SK-N-SH (cell line): ENCODE measurements around the gene ACO1. TPM values are rescaled to one million over a fixed set of nuclear protein-coding genes. Genes with fewer than 3 reads are reported as not detected.

Experiments used
- CTCF ChIA-PET: fragments of 300-600, 350-600 bp; formaldehyde crosslinking; extraction: SDS; loops from one replicate; lab custom pipeline; 2021; lab: Yijun Ruan, JAX
- POLR2A ChIA-PET: fragments of 350-600 bp; sonication (Branson Sonifier 250); formaldehyde crosslinking; extraction: SDS; loops from one replicate; lab custom pipeline; 2020; ENCODE audit warnings: antibody characterized with exemption, inconsistent platforms; lab: Yijun Ruan, JAX
- DNase-seq: peaks from one replicate; pipeline ENCODE4 v3.0.0; 2012
- H2AFZ ChIP-seq: fragments of 200-600 bp; sonication (generic); 2 replicates; pipeline ENCODE4 v1.8.1; 2016; ENCODE audit warnings: antibody characterized with exemption, mild to moderate bottlenecking, low read depth
- H3F3A ChIP-seq: fragments of 200-600 bp; sonication (generic); replicated peaks from 2 replicates; pipeline ENCODE3; 2016; ENCODE audit warnings: antibody characterized with exemption, mild to moderate bottlenecking; ENCODE audit not compliant: insufficient read depth
- H3K27ac ChIP-seq, 2 experiments: fragments of 200-500 bp in 1 of 2; fragments of 200-600 bp in 1 of 2; sonication (Bioruptor generic) in 1 of 2; sonication (generic), shearing (Covaris generic) in 1 of 2; 2 replicates each; pipeline versions ENCODE4 v1.5.1 to v1.6.1; 2014 to 2016; ENCODE audit warnings: low read depth in 2 of 2, inconsistent platforms in 1 of 2, low read length in 1 of 2, mild to moderate bottlenecking in 1 of 2, mixed read lengths in 1 of 2
- H3K27me3 ChIP-seq: fragments of 200-600 bp; sonication (generic), shearing (Covaris generic); 2 replicates; pipeline ENCODE4 v1.6.1; 2016; ENCODE audit warnings: mixed run types; ENCODE audit not compliant: insufficient read depth
- H3K36me3 ChIP-seq, 2 experiments: fragments of 200-500 bp in 1 of 2; fragments of 200-600 bp in 1 of 2; sonication (Bioruptor generic) in 1 of 2; sonication (generic) in 1 of 2; replicated peaks in 1 of 2; 2 replicates each; pipeline versions ENCODE3 to v1.5.1; 2014 to 2016; ENCODE audit warnings: low read length in 1 of 2, mild to moderate bottlenecking in 1 of 2; ENCODE audit not compliant: insufficient read depth in 2 of 2, control insufficient read depth in 1 of 2
- H3K4me1 ChIP-seq, 2 experiments: fragments of 200-500 bp in 1 of 2; fragments of 200-600 bp in 1 of 2; sonication (Bioruptor generic) in 1 of 2; sonication (generic), shearing (Covaris generic) in 1 of 2; 2 replicates each; pipeline versions ENCODE4 v1.5.1 to v1.6.1; 2014 to 2016; ENCODE audit warnings: low read depth in 1 of 2, low read length in 1 of 2, mixed run types in 1 of 2; ENCODE audit not compliant: insufficient read depth in 2 of 2, control insufficient read depth in 1 of 2
- H3K4me2 ChIP-seq: fragments of 200-600 bp; sonication (generic), shearing (Covaris generic); 2 replicates; pipeline ENCODE4 v1.6.1; 2017; ENCODE audit warnings: mixed run types
- H3K4me3 ChIP-seq, 2 experiments: fragments of 200-500 bp in 1 of 2; fragments of 200-600 bp in 1 of 2; sonication (Bioruptor generic) in 1 of 2; sonication (generic), shearing (Covaris generic) in 1 of 2; 2 replicates each; pipeline versions ENCODE4 v1.5.1 to v1.8.1; 2014 to 2016; ENCODE audit warnings: low read depth in 2 of 2, inconsistent platforms in 1 of 2, low read length in 1 of 2, mild to moderate bottlenecking in 1 of 2, mixed read lengths in 1 of 2, moderate library complexity in 1 of 2
- H3K79me2 ChIP-seq: fragments of 200-600 bp; sonication (generic); 2 replicates; pipeline ENCODE4 v1.8.1; 2017; ENCODE audit warnings: mild to moderate bottlenecking; ENCODE audit not compliant: insufficient read depth
- H3K9ac ChIP-seq: fragments of 200-600 bp; sonication (generic); 2 replicates; pipeline ENCODE4 v1.6.1; 2017; ENCODE audit warnings: mixed run types
- H3K9me2 ChIP-seq: fragments of 200-600 bp; sonication (generic); 2 replicates; pipeline ENCODE4 v1.6.1; 2017; ENCODE audit warnings: mixed run types
- H3K9me3 ChIP-seq: fragments of 200-600 bp; sonication (generic); 2 replicates; pipeline ENCODE4 v1.6.1; 2017; ENCODE audit warnings: mixed run types, mild to moderate bottlenecking, moderate library complexity
- H4K20me1 ChIP-seq: fragments of 200-600 bp; sonication (generic); 2 replicates; pipeline ENCODE4 v1.6.1; 2017; ENCODE audit warnings: mild to moderate bottlenecking, mixed run types; ENCODE audit not compliant: insufficient read depth
- CHD2 ChIP-seq: fragments of 150-350 bp; IDR thresholded peaks from 2 replicates; pipeline ENCODE4 v1.6.1; 2018; ENCODE audit warnings: low read length; ENCODE audit not compliant: partially characterized antibody
- EP300 ChIP-seq, 2 experiments: IDR thresholded peaks; 2 replicates each; pipeline versions ENCODE4 v1.4.0 to v1.6.1; 2012; ENCODE audit warnings: borderline replicate concordance in 1 of 2, low read depth in 1 of 2, low read length in 1 of 2
- GABPA ChIP-seq: IDR thresholded peaks from 2 replicates; pipeline ENCODE4 v1.4.0; 2012; ENCODE audit warnings: low read depth, mild to moderate bottlenecking
- IRF3 ChIP-seq: fragments of 150-350 bp; IDR thresholded peaks from 2 replicates; pipeline ENCODE4 v1.6.1; 2016; ENCODE audit warnings: mild to moderate bottlenecking, low read depth, low read length
- MXI1 ChIP-seq: IDR thresholded peaks from 2 replicates; pipeline ENCODE4 v1.6.1; 2012; ENCODE audit warnings: mild to moderate bottlenecking, low read depth, low read length, improper control_type of control experiment
- POLR2AphosphoS5 ChIP-seq: IDR thresholded peaks from 2 replicates; pipeline ENCODE4 v1.6.1; 2012; ENCODE audit warnings: low read depth, low read length
- RCOR1 ChIP-seq: fragments of 150-350 bp; IDR thresholded peaks from 2 replicates; pipeline ENCODE4 v1.6.1; 2017; ENCODE audit warnings: antibody characterized with exemption, low read length
- RXRA ChIP-seq: IDR thresholded peaks from 2 replicates; pipeline ENCODE4 v1.4.0; 2012; ENCODE audit warnings: low read depth, mild to moderate bottlenecking, borderline replicate concordance
- TAF1 ChIP-seq: IDR thresholded peaks from 2 replicates; pipeline ENCODE4 v1.6.1; 2012; ENCODE audit warnings: low read depth, mild to moderate bottlenecking, low read length, moderate library complexity, borderline replicate concordance
- TEAD4 ChIP-seq: IDR thresholded peaks from 2 replicates; pipeline ENCODE4 v1.4.0; 2012; ENCODE audit warnings: mild to moderate bottlenecking, borderline replicate concordance; ENCODE audit not compliant: insufficient read depth
- YY1 ChIP-seq: IDR thresholded peaks from 2 replicates; pipeline ENCODE4 v1.4.0; 2012; ENCODE audit warnings: low read depth, mild to moderate bottlenecking
- WGBS: methylation state at CpG from one replicate; pipeline ENCODE4 v1.1.6; 2017; ENCODE audit warnings: low lambda C conversion rate; 5-methylcytosine and 5-hydroxymethylcytosine counted together
- polyA plus RNA-seq, 3 experiments: library from polyadenylated mRNA; depleted of rRNA; stranded (reverse); fragments of >200 nt; gene quantifications; 2 replicates each; pipeline ENCODE4 v1.2.3, GENCODE V29; 2012
- TF ChIP-seq, protein P1 (sequence below): fragments of 150-350 bp; IDR thresholded peaks from 2 replicates; pipeline ENCODE4 v1.6.1; 2017; ENCODE audit warnings: antibody characterized with exemption, low read length, low read depth, borderline replicate concordance
- TF ChIP-seq, protein P2 (sequence below): IDR thresholded peaks from 2 replicates; pipeline ENCODE4 v1.4.0; 2012; ENCODE audit warnings: low read depth
- TF ChIP-seq, protein P3 (sequence below): IDR thresholded peaks from 2 replicates; pipeline ENCODE4 v1.4.0; 2012; ENCODE audit warnings: low read depth, borderline replicate concordance
- TF ChIP-seq, protein P4 (sequence below): IDR thresholded peaks from 2 replicates; pipeline ENCODE4 v1.6.1; 2012; ENCODE audit warnings: mild to moderate bottlenecking, low read depth, low read length, moderate library complexity

ACO1 gene
- polyA plus RNA-seq, 1 of the 3 experiments (the other 2 are of a cell fraction), result 25.4 TPM

DNA sequence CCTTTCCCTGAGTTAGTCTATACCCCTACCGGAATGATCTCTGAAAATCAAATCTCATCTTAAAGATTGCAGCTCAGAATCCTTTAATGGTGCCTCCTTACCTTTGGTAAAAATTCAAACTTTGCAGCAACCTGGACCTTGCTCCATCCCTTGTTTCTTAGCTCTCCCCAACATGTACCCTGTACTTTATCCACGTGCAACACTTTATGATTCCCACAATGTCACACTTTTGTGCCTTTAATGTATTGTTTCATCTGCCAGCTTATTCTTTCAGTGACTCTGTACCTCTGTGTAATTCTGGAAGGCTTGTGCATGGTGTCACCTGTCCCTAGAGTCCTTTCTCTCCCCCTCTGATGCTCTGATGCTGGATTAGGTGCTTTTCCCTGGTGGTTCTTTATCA is 9.5 kb downstream of the ACO1 start:
- Histone ChIP-seq H3K9me3 (no peaks in the 10 kb centered on the region), H3K9me2 (no peaks in the 10 kb centered on the region), H3K27me3 (no peaks in the 10 kb centered on the region), H3K79me2 (peaks cover 27% of the 10 kb centered on the region; the same call in 1 of the 2 replicates), H3F3A (no peaks in the 10 kb centered on the region), H2AFZ (no peak overlapping the region), H3K9ac (no peak overlapping the region), H3K4me1 (peaks cover 2 to 3% of the 10 kb centered on the region in 2 experiments; a peak in 1 of 4 replicates), H3K36me3 (no peaks in the 10 kb centered on the region), H4K20me1 (no peaks in the 10 kb centered on the region; the same call in 1 of the 2 replicates), H3K4me2 (no peak overlapping the region), H3K4me3 (no peak overlapping the region), H3K27ac (no peak overlapping the region)
- TF ChIP-seq, protein P1, sequence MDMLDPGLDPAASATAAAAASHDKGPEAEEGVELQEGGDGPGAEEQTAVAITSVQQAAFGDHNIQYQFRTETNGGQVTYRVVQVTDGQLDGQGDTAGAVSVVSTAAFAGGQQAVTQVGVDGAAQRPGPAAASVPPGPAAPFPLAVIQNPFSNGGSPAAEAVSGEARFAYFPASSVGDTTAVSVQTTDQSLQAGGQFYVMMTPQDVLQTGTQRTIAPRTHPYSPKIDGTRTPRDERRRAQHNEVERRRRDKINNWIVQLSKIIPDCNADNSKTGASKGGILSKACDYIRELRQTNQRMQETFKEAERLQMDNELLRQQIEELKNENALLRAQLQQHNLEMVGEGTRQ, result no peak
- no peak for TF ChIP-seq CHD2
- TF ChIP-seq POLR2AphosphoS5, result no peak
- no peak for TF ChIP-seq RCOR1
- TF ChIP-seq, protein P2, sequence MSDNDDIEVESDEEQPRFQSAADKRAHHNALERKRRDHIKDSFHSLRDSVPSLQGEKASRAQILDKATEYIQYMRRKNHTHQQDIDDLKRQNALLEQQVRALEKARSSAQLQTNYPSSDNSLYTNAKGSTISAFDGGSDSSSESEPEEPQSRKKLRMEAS, result no peak
- no peak for TF ChIP-seq TAF1
- no peak for TF ChIP-seq IRF3
- no peak for TF ChIP-seq GABPA
- TF ChIP-seq, protein P3, sequence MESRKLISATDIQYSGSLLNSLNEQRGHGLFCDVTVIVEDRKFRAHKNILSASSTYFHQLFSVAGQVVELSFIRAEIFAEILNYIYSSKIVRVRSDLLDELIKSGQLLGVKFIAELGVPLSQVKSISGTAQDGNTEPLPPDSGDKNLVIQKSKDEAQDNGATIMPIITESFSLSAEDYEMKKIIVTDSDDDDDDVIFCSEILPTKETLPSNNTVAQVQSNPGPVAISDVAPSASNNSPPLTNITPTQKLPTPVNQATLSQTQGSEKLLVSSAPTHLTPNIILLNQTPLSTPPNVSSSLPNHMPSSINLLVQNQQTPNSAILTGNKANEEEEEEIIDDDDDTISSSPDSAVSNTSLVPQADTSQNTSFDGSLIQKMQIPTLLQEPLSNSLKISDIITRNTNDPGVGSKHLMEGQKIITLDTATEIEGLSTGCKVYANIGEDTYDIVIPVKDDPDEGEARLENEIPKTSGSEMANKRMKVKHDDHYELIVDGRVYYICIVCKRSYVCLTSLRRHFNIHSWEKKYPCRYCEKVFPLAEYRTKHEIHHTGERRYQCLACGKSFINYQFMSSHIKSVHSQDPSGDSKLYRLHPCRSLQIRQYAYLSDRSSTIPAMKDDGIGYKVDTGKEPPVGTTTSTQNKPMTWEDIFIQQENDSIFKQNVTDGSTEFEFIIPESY, result no peak
- TF ChIP-seq EP300 (IDR thresholded peaks at IDR 0.05; ENCODE audit: borderline replicate concordance in 1 of 2, low read depth in 1 of 2, low read length in 1 of 2), result no peak
- no peak for TF ChIP-seq MXI1
- no peak for TF ChIP-seq YY1
- TF ChIP-seq RXRA, result no peak
- TF ChIP-seq, protein P4, sequence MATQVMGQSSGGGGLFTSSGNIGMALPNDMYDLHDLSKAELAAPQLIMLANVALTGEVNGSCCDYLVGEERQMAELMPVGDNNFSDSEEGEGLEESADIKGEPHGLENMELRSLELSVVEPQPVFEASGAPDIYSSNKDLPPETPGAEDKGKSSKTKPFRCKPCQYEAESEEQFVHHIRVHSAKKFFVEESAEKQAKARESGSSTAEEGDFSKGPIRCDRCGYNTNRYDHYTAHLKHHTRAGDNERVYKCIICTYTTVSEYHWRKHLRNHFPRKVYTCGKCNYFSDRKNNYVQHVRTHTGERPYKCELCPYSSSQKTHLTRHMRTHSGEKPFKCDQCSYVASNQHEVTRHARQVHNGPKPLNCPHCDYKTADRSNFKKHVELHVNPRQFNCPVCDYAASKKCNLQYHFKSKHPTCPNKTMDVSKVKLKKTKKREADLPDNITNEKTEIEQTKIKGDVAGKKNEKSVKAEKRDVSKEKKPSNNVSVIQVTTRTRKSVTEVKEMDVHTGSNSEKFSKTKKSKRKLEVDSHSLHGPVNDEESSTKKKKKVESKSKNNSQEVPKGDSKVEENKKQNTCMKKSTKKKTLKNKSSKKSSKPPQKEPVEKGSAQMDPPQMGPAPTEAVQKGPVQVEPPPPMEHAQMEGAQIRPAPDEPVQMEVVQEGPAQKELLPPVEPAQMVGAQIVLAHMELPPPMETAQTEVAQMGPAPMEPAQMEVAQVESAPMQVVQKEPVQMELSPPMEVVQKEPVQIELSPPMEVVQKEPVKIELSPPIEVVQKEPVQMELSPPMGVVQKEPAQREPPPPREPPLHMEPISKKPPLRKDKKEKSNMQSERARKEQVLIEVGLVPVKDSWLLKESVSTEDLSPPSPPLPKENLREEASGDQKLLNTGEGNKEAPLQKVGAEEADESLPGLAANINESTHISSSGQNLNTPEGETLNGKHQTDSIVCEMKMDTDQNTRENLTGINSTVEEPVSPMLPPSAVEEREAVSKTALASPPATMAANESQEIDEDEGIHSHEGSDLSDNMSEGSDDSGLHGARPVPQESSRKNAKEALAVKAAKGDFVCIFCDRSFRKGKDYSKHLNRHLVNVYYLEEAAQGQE, result no peak
- no peak for TF ChIP-seq TEAD4
- ChIA-PET POLR2A (interaction anchor here (1.2 kb wide), 1 partner anchor 10 kb away, joined by 5 read pairs; the partner anchor contains the start of gene ACO1), CTCF (interaction anchor here (1.1 to 6.6 kb wide), 3 partner anchors 9 to 186 kb away, joined by 3 to 47 read pairs (median 6); no protein-coding TSS in a partner anchor)
- 86% methylated on average over 2 of the region's 2 CpGs for WGBS
- no peak for DNase-seq
